Measurements from ENCODE around the gene WDFY2. TPM values are rescaled to one million over a fixed set of nuclear protein-coding genes. Genes with fewer than 3 reads are reported as not detected.

Gene WDFY2
- total RNA-seq, 1 experiment from 2014 or later: 4.1 TPM

- Histone ChIP-seq H3F3A (ENCODE audit: low read length, unreplicated experiment) (no peaks in the 10 kb centered on the region), H3K9me2 (replicated peaks; ENCODE audit: low read length) (no peaks in the 10 kb centered on the region), H3K36me3 (ENCODE audit: low read depth, low read length) (no peaks in the 10 kb centered on the region), H3K79me2 (ENCODE audit: low read length) (no peaks in the 10 kb centered on the region), H3K27ac (ENCODE audit: low read length) (no peak overlapping the region), H2AFZ (ENCODE audit: low read length) (no peak overlapping the region), H3K4me1 (ENCODE audit: insufficient read depth, low read length) (no peaks in the 10 kb centered on the region), H4K20me1 (ENCODE audit: low read length) (no peaks in the 10 kb centered on the region), H3K4me2 (ENCODE audit: low read length) (no peak overlapping the region), H3K27me3 (ENCODE audit: low read length) (no peaks in the 10 kb centered on the region), H3K4me3 (ENCODE audit: low read length) (no peak overlapping the region), H3K9ac (ENCODE audit: low read length) (no peak overlapping the region), H3K9me3 (ENCODE audit: low read length) (no peaks in the 10 kb centered on the region)
- no peak for ATAC-seq
- intact Hi-C loops (cut with micrococcal nuclease): no loop called here
- no peak for DNase-seq
- ChIA-PET CTCF (no interaction called here), POLR2A (ENCODE audit: unreplicated experiment) (no interaction called here)
- no peak for TF ChIP-seq EZH2phosphoT487 (IDR thresholded peaks at IDR 0.05; ENCODE audit: borderline replicate concordance, low read length)
- no peak for TF ChIP-seq CTCF (conservative IDR thresholded peaks at IDR 0.05; ENCODE audit: low read depth, low read length)
- TF ChIP-seq EZH2 (IDR thresholded peaks at IDR 0.05; ENCODE audit: low read length, unreplicated experiment): no peak
- BruUV-seq (replicated peaks): no TSS peak
Observed at GRCh38 chr13:51772105-51772455, 187.8 kb downstream of the WDFY2 start.

GRCh38 chr13:51772781-51773180 lies 188.5 kb downstream of the WDFY2 start:
- Histone ChIP-seq H3K9me3 (ENCODE audit: low read length) (no peaks in the 10 kb centered on the region), H3K9me2 (replicated peaks; ENCODE audit: low read length) (no peaks in the 10 kb centered on the region), H3K79me2 (ENCODE audit: low read length) (no peaks in the 10 kb centered on the region), H3K36me3 (ENCODE audit: low read depth, low read length) (no peaks in the 10 kb centered on the region), H3K4me2 (ENCODE audit: low read length) (no peak overlapping the region), H3F3A (ENCODE audit: low read length, unreplicated experiment) (no peaks in the 10 kb centered on the region), H3K9ac (ENCODE audit: low read length) (no peak overlapping the region), H4K20me1 (ENCODE audit: low read length) (no peaks in the 10 kb centered on the region), H3K4me1 (ENCODE audit: insufficient read depth, low read length) (no peaks in the 10 kb centered on the region), H3K27ac (ENCODE audit: low read length) (no peak overlapping the region), H2AFZ (ENCODE audit: low read length) (no peak overlapping the region), H3K27me3 (ENCODE audit: low read length) (no peaks in the 10 kb centered on the region), H3K4me3 (ENCODE audit: low read length) (no peak overlapping the region)
- no TSS peak for BruUV-seq (replicated peaks)
- ATAC-seq (no peak), DNase-seq (no peak)
- POLR2A ChIA-PET (ENCODE audit: unreplicated experiment): no interaction called here
- TF ChIP-seq CTCF (conservative IDR thresholded peaks at IDR 0.05; ENCODE audit: low read depth, low read length) (no peak), EZH2 (IDR thresholded peaks at IDR 0.05; ENCODE audit: low read length, unreplicated experiment) (no peak), EZH2phosphoT487 (IDR thresholded peaks at IDR 0.05; ENCODE audit: borderline replicate concordance, low read length) (no peak)
- intact Hi-C loops (cut with micrococcal nuclease): no loop called here
- CTCF ChIA-PET: no interaction called here

DNA sequence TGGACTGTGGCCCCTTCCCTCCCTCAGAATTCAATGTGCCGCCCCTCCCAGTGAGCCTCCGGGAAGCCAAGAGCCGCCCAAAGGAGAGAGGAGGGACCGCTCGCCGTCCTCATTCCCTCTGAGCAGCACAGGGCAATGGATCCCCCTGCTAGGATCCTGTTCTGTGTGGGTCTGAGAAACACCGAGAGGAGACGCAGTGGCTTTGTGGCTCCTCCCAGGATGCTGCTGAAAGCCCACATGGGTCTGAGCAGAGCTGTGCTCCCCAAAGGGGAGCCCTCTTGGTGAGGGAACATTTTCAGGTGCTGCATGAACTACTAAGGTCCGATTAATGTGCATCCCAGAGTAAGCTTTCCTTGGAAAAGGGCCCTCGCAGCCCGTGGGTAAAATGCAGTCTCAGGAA lies 189.3 kb downstream of the WDFY2 start:
- no peak overlapping the region for H3K9ac ChIP-seq (ENCODE audit: low read length)
- H2AFZ ChIP-seq (ENCODE audit: low read length): no peak overlapping the region
- POLR2A ChIA-PET (ENCODE audit: unreplicated experiment): no interaction called here
- H3K27me3 ChIP-seq (ENCODE audit: low read length): no peaks in the 10 kb centered on the region
- no peaks in the 10 kb centered on the region for H3F3A ChIP-seq (ENCODE audit: low read length, unreplicated experiment)
- no peaks in the 10 kb centered on the region for H3K4me1 ChIP-seq (ENCODE audit: insufficient read depth, low read length)
- H3K36me3 ChIP-seq (ENCODE audit: low read depth, low read length): no peaks in the 10 kb centered on the region
- no peak overlapping the region for H3K4me3 ChIP-seq (ENCODE audit: low read length)
- H3K27ac ChIP-seq (ENCODE audit: low read length): no peak overlapping the region
- intact Hi-C loops (cut with micrococcal nuclease): no loop called here
- no peaks in the 10 kb centered on the region for H3K79me2 ChIP-seq (ENCODE audit: low read length)
- ATAC-seq: no peak
- CTCF ChIA-PET: no interaction called here
- H3K4me2 ChIP-seq (ENCODE audit: low read length): no peak overlapping the region
- no TSS peak for BruUV-seq (replicated peaks)
- H3K9me3 ChIP-seq (ENCODE audit: low read length): no peaks in the 10 kb centered on the region
- no peaks in the 10 kb centered on the region for H3K9me2 ChIP-seq (replicated peaks; ENCODE audit: low read length)
- H4K20me1 ChIP-seq (ENCODE audit: low read length): no peaks in the 10 kb centered on the region
- DNase-seq: no peak
- TF ChIP-seq EZH2phosphoT487 (IDR thresholded peaks at IDR 0.05; ENCODE audit: borderline replicate concordance, low read length): no peak
- TF ChIP-seq EZH2 (IDR thresholded peaks at IDR 0.05; ENCODE audit: low read length, unreplicated experiment): no peak
- TF ChIP-seq CTCF (conservative IDR thresholded peaks at IDR 0.05; ENCODE audit: low read depth, low read length): no peak

All from PC-3 (cell line).